Measurements from ENCODE around the gene PPP1R3G.
A peak's percentile ranks its signal among the peaks of the same experiment; 100 is the strongest.
"Not testable (repeated sequence)": the region's sequence is repeated elsewhere in the genome, so short reads cannot be mapped to it uniquely, and the experiment has no call there.

Gene PPP1R3G

DNA sequence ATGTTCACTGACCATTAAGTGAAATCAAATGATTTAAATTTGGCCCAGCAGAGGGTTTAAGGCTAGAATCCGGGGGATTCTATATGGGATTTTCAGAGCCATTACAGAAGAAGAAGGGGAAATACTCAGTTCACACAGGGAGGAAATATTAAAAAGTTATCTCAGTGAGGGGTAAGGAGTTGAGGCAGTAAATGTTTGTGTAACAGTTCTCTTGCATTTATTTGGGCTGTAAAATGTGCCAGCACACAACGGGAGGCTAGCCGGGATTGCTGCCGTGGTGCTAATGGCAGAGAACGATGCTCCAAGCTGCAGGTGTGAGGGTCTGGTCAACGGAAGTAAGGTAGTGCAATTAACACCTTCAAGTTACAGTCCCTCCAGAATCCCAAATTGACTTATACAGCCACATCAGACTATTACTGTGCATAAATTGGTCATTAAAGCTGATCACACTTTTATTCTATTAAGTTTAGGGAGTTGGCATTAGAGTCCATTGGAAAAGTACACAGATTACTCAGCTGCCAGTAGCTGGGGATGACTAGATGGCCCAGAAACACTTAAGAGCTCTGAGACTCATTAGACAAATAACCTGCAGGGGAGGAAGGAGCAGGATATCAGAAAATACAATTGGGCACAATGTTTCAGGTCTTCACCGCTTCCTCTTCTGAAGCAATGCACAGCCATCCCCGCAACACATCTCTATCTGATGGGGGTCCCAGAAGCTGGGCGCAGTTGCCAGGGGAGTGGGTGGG, 31.3 kb downstream of the PPP1R3G start:
- DNase-seq (ENCODE audit: extremely low read depth in 1 of 2, low read depth in 1 of 2): no peak

- no peak for DNase-seq (ENCODE audit: extremely low read depth in 1 of 2, low read depth in 1 of 2)
Measured at GRCh38 chr6:5119090-5119951, 34.2 kb downstream of the PPP1R3G start.

DNA sequence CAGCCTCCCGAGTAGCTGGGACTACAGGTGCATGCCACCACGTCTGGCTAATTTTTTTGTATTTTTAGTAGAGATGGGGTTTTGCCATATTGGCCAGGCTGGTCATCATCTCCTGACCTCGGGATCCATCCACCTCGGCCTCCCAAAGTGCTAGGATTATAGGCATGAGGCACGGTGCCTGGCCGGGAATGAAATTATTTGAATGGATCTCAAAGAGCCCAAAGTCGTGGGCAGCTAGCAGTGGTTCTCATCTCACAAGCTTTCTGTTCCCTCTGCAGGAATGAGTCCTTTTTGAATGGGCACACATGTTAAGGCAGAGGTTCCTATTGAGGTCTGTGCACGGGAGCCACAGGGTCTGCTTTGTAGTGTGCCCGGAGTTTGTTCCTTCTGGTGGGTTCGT, 34.9 kb downstream of the PPP1R3G start:
- no peak for DNase-seq (ENCODE audit: extremely low read depth in 1 of 2, low read depth in 1 of 2)

- not testable (repeated sequence) for DNase-seq (ENCODE audit: extremely low read depth in 1 of 2, low read depth in 1 of 2)
Measured at GRCh38 chr6:5120543-5120942, 35.4 kb downstream of the PPP1R3G start.

DNA sequence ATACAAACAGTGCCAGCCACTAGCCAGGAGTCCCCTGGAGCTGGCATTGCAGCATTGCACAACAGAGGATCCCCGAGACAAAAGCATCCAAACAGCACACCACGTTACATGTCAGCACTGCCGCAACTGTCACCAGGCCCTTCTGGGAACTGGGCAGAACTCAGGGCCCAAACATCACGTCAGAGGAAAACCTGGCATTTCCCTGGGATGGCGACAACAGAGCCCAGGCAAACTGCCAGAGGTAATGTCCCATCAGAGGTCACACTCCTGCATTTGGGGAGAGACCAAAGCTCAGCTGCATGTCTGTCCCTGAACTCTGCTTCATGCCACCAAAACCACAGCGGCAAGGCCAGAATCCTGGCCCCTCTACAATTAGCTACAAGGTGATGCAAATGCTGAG, 36.3 kb downstream of the PPP1R3G start:
- DNase-seq (ENCODE audit: extremely low read depth in 1 of 2, low read depth in 1 of 2): no peak

DNA sequence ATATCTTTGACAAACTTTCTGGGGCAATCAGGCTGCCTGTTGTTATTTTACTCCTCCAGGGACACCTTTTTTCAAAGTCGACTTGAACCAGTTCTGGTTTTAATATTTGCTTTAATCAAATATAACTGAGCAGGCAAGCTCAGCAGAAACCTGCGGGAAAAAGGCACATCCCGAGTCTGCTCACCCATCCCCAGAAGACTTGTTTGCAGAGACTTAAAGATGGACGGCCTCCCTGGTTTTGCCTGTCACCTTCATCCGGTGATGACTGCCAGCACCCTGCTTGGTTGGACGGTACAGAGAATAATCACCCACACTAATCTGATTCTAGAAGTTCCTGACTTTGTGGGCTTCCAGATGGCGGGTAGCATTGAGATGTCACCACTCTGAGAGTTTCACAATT, 36.8 kb downstream of the PPP1R3G start:
- no peak for DNase-seq (ENCODE audit: extremely low read depth in 1 of 2, low read depth in 1 of 2)

DNA sequence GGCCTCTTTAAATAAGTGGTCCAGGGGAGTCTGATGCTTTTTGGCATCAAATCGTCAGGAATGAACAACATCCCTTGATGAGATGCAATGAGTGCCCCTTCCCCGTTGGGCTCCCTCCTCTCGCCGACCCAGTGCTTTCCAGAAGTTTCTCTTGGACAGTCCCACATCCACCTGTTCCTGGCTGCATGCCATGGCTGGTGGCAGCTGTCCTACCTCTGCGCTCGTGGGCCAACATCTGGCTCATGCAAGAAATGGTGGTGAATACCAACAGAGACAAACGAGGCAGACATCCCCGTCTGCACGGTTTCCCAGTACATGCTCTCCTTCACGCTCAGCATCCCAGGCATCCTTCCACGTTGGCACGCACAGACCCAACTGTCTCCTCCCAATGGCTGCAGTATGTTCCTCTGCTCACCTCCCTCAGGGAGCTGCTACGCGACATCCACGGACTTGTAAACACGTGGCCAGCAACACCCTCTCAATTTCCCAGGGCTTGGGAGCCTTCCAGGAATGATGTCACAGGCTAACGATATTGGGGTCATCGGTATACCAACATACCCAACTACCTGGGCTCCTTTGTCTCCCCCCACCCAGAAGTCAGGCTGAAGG, 37.5 kb downstream of the PPP1R3G start:
- no peak for DNase-seq (ENCODE audit: extremely low read depth in 1 of 2, low read depth in 1 of 2)

GRCh38 chr6:5123296-5124143, 38.4 kb downstream of the PPP1R3G start:
- no peak for DNase-seq (ENCODE audit: extremely low read depth in 1 of 2, low read depth in 1 of 2)

GRCh38 chr6:5124526-5124925, 39.4 kb downstream of the PPP1R3G start:
- DNase-seq (ENCODE audit: extremely low read depth in 1 of 2, low read depth in 1 of 2): no peak

DNA sequence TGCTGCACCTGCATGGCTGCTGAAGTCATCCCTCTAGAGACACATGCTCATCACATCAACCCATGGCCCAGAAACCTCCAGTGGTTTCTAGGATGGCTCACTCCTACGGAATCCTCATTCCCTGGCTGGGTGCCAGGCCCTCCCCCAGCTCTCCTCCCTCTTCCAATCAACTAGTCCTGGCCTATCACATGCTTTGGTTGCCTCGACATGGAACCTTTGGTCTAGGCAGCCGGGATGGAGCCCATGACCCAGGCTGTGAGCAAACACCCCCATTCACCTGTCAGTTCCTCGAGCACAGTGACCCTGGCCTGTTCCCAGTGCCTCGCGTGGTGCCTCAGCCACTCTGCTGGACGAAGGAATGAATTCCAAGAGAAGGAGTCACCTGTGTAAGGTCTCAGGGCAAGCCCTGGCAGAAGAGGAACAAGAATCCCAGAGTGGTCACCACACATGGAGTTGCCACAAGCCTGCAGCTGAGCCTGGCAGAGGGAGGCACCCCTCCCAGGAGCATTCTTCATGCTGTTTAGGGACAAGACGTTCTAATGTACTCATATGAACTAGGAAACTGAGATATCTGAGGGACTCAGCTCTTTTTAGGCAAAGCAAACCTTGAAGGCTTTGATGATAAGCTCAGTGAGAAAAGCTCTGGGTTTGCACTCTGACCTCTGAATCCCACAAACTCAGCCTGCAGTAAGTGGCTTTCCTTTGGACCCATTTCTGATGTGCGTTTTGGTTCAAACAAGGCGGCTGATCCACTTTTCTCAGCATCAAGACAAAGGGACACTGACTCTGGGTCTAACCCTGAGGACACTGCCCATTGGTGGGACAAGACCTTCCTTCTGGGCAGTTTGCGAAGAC, 40.2 kb downstream of the PPP1R3G start:
- DNase-seq (ENCODE audit: extremely low read depth in 1 of 2, low read depth in 1 of 2): no peak

GRCh38 chr6:5126214-5126613, 41.1 kb downstream of the PPP1R3G start:
- no peak for DNase-seq (ENCODE audit: extremely low read depth in 1 of 2, low read depth in 1 of 2)

- DNase-seq (ENCODE audit: extremely low read depth in 1 of 2, low read depth in 1 of 2): no peak
Measured at GRCh38 chr6:5127106-5127687, 42.1 kb downstream of the PPP1R3G start.

DNA sequence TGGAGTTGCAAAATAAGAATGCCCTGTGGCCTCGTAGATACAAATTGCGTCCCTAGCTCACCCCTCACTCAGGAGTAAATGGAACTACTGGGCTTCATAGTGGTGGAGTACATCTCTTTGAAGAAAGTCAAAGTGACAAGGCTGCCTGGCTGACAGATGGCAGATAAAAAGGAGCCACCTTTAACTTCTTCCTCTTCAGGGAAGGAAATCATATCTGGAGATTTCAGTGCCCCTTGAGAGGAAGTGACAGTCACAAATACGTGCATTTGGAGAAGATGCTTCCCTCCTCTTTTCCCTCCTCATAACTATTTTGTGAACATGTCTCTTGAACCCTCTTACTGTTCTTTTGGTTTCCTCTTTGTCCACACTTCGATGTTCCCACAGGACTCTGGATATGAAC, 43.2 kb downstream of the PPP1R3G start:
- no peak for DNase-seq (ENCODE audit: extremely low read depth in 1 of 2, low read depth in 1 of 2)

DNA sequence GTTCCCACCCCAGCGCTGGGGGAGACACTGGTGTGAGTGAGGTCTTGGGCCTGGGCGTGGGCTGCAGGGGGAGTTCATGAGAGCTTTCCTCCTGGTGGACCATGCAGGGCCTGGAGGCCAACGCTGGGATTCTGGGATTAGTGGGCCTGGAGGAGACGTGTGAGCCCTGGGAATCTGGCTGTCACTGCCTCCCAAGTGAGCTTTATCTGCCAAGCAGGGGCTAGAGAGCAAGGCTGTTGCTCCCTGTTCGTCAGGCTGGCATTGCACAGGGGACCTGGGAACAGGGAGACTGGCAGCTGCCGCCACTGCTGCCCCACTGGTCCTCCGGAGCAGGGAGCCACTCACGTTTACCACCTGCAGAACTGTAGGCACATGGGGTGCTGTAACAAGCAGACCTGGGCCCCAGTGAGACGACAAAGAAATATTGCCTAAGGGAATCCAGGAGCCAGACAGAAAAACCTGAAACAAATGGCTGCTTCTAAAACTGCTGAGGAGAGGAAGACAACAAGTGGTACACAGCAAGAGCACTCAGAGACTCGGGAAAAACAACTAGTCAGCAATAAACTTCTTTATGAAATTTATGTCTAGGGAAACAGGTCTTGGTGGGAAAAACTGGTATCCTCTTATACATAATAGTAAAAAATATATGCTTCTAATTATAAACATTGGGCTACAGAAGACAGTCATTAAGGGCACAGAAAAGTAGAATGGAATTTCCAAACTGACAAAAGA, 45.2 kb downstream of the PPP1R3G start:
- no peak for DNase-seq (ENCODE audit: extremely low read depth in 1 of 2, low read depth in 1 of 2)

- no peak for DNase-seq (ENCODE audit: extremely low read depth in 1 of 2, low read depth in 1 of 2)
Measured at GRCh38 chr6:5132731-5133130, 47.6 kb downstream of the PPP1R3G start.

- no peak for DNase-seq (ENCODE audit: extremely low read depth in 1 of 2, low read depth in 1 of 2)
Measured at GRCh38 chr6:5133943-5134342, 48.8 kb downstream of the PPP1R3G start.

DNA sequence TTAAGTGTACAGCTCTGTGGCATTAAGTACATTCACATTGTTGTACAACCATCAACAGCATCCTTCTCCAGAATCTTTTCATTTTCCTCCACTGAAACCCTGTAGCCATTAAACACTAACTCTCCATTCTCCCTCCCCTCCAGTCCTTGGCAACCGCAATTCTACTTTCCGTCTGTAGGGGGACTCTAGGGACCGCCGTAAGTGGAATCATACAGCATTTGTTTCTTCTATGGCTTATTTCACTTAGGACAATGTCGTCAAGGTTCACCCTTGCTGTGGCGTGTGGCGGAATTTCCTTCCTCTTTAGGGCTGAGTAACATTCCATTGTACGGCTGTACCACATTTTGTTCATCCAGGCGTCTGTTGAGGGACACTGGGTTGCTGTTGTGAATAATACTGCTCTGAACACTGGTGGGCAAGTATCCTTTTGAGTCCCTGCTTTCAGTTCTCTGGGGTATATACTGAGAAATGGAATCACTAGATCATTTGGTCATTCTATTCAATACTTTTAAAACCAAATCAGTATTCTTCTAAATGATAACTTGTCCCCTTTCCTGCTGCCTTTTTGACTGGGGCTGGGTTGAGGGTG, 50.7 kb downstream of the PPP1R3G start:
- peak in 1 of 2 donors; percentile 3 for DNase-seq (ENCODE audit: extremely low read depth in 1 of 2, low read depth in 1 of 2)

GRCh38 chr6:5136851-5137250, 51.7 kb downstream of the PPP1R3G start:
- no peak for DNase-seq (ENCODE audit: extremely low read depth in 1 of 2, low read depth in 1 of 2)
